IMR-90 (cell line): ENCODE data around the gene SLC7A6OS. TPM values are rescaled to one million over a fixed set of nuclear protein-coding genes. Genes with fewer than 3 reads are reported as not detected.

Experiments used
- ATAC-seq: fragments of 200-7000 bp; cut with Tn5 transposase; 2 replicates; pipeline ENCODE4 v1.9.1; 2020; ENCODE audit warnings: low read depth, mild to moderate bottlenecking, moderate library complexity
- BruUV-seq: library from RNA; stranded (reverse); fragments of 400-500 nt; replicated peaks from 2 replicates; lab custom pipeline; 2021; lab: Mats Ljungman, UMichigan
- CTCF ChIA-PET: fragments of 300-600 bp; formaldehyde crosslinking; extraction: SDS; loops from one replicate; lab custom pipeline; 2021; ENCODE audit warnings: antibody characterized with exemption; lab: Yijun Ruan, JAX
- POLR2A ChIA-PET: fragments of 300-600 bp; sonication (Branson Sonifier 250); formaldehyde crosslinking; loops from one replicate; lab custom pipeline; 2022; ENCODE audit warnings: antibody characterized with exemption; ENCODE audit not compliant: unreplicated experiment; lab: Charles Lee
- DNase-seq: peaks from one replicate; pipeline ENCODE4 v3.0.0; 2013
- H2AFZ ChIP-seq: replicated peaks from 2 replicates; pipeline ENCODE3; 2013; ENCODE audit warnings: low read length, mild to moderate bottlenecking; ENCODE audit not compliant: poor library complexity
- H2AK5ac ChIP-seq: 2 replicates; pipeline ENCODE4 v1.6.1; 2013; ENCODE audit warnings: low read depth, low read length, inconsistent platforms
- H2AK9ac ChIP-seq: replicated peaks from 2 replicates; pipeline ENCODE3; 2013; ENCODE audit warnings: mild to moderate bottlenecking, low read depth, low read length, moderate library complexity; ENCODE audit not compliant: poor library complexity
- H2BK120ac ChIP-seq: 2 replicates; pipeline ENCODE4 v1.6.1; 2013; ENCODE audit warnings: low read depth, low read length, inconsistent platforms
- H2BK15ac ChIP-seq: 3 replicates; pipeline ENCODE4 v1.6.1; 2013; ENCODE audit warnings: low read depth, low read length, inconsistent platforms
- H2BK20ac ChIP-seq: 2 replicates; pipeline ENCODE4 v1.6.1; 2013; ENCODE audit warnings: low read depth, mild to moderate bottlenecking, inconsistent platforms, low read length, moderate library complexity
- H2BK5ac ChIP-seq: 2 replicates; pipeline ENCODE4 v1.6.1; 2013; ENCODE audit warnings: mild to moderate bottlenecking, low read depth, low read length, inconsistent platforms; ENCODE audit not compliant: poor library complexity, severe bottlenecking
- H3K14ac ChIP-seq: replicated peaks from 2 replicates; pipeline ENCODE4 v1.6.1; 2013; ENCODE audit warnings: low read depth, low read length, inconsistent platforms
- H3K18ac ChIP-seq: 2 replicates; pipeline ENCODE4 v1.6.1; 2013; ENCODE audit warnings: low read depth, low read length, control low read depth
- H3K23ac ChIP-seq: 2 replicates; pipeline ENCODE4 v1.6.1; 2013; ENCODE audit warnings: low read depth, low read length, inconsistent platforms
- H3K27ac ChIP-seq: 2 replicates; pipeline ENCODE4 v1.5.1; 2013; ENCODE audit warnings: mild to moderate bottlenecking, control low read depth, low read length; ENCODE audit not compliant: insufficient read depth
- H3K27me3 ChIP-seq: 2 replicates; pipeline ENCODE4 v1.6.1; 2013; ENCODE audit warnings: low read length; ENCODE audit not compliant: control insufficient read depth, insufficient read depth
- H3K36me3 ChIP-seq: 2 replicates; pipeline ENCODE4 v1.6.1; 2013; ENCODE audit warnings: low read length, mixed read lengths; ENCODE audit not compliant: control insufficient read depth, insufficient read depth
- H3K4ac ChIP-seq: 2 replicates; pipeline ENCODE4 v1.6.1; 2013; ENCODE audit warnings: low read depth, low read length, inconsistent platforms
- H3K4me1 ChIP-seq: 2 replicates; pipeline ENCODE4 v1.6.1; 2013; ENCODE audit warnings: low read length, mixed read lengths; ENCODE audit not compliant: control insufficient read depth, insufficient read depth
- H3K4me2 ChIP-seq: 2 replicates; pipeline ENCODE4 v1.6.1; 2013; ENCODE audit warnings: low read depth, mild to moderate bottlenecking, control low read depth, low read length, moderate library complexity
- H3K4me3 ChIP-seq: 2 replicates; pipeline ENCODE4 v1.5.1; 2013; ENCODE audit warnings: low read depth, mild to moderate bottlenecking, control low read depth, low read length, moderate library complexity; ENCODE audit not compliant: insufficient read depth
- H3K56ac ChIP-seq: 2 replicates; pipeline ENCODE4 v1.6.1; 2013; ENCODE audit warnings: low read length, inconsistent platforms; ENCODE audit not compliant: insufficient read depth; ENCODE audit errors: extremely low read depth
- H3K79me1 ChIP-seq, 2 experiments: 2 replicates each; pipeline ENCODE4 v1.6.1; 2013; ENCODE audit warnings: low read length in 2 of 2, inconsistent platforms in 1 of 2, low read depth in 1 of 2
- H3K9ac ChIP-seq: 2 replicates; pipeline ENCODE4 v1.6.1; 2013; ENCODE audit warnings: low read depth, low read length, control low read depth
- H3K9me1 ChIP-seq: 2 replicates; pipeline ENCODE4 v1.6.1; 2013; ENCODE audit warnings: low read length, inconsistent platforms; ENCODE audit not compliant: insufficient read depth
- H3K9me3 ChIP-seq: 2 replicates; pipeline ENCODE4 v1.6.1; 2013; ENCODE audit warnings: low read length; ENCODE audit not compliant: control insufficient read depth, insufficient read depth
- H4K20me1 ChIP-seq: 2 replicates; pipeline ENCODE4 v1.6.1; 2013; ENCODE audit warnings: low read length, inconsistent platforms; ENCODE audit not compliant: insufficient read depth
- H4K5ac ChIP-seq: 2 replicates; pipeline ENCODE4 v1.6.1; 2013; ENCODE audit warnings: mild to moderate bottlenecking, low read depth, low read length, control low read depth
- H4K8ac ChIP-seq, 2 experiments: 2 replicates each; pipeline ENCODE4 v1.6.1; 2013; ENCODE audit warnings: low read depth in 2 of 2, low read length in 2 of 2, control low read depth in 1 of 2, inconsistent platforms in 1 of 2
- H4K91ac ChIP-seq: 2 replicates; pipeline ENCODE4 v1.6.1; 2013; ENCODE audit warnings: low read depth, low read length, inconsistent platforms; ENCODE audit not compliant: insufficient read depth
- NFE2L2 ChIP-seq: fragments of 150-350 bp; IDR thresholded peaks from 2 replicates; pipeline ENCODE4 v1.6.1; 2016; ENCODE audit warnings: low read depth, mild to moderate bottlenecking, low read length
- WGBS, 2 experiments: methylation state at CpG; one replicate each; pipeline versions ENCODE4 v1.1.5 to v1.1.7; 2013; ENCODE audit warnings: missing lambda C conversion rate in 2 of 2; ENCODE audit not compliant: insufficient read length in 1 of 2; ENCODE audit errors: extremely low coverage in 2 of 2; 5-methylcytosine and 5-hydroxymethylcytosine counted together
- dilution Hi-C: fragments of 300-500 bp; cut with HindIII; formaldehyde crosslinking; loops from one replicate; pipeline ENCODE4 v1.14.3; 2018; ENCODE audit warnings: low sequenced_read_pairs; ENCODE audit not compliant: unreplicated experiment
- in situ Hi-C: fragments of 300-500 bp; cut with MboI; formaldehyde crosslinking; loops from 3 replicates; pipeline ENCODE4 v1.14.3; 2019; ENCODE audit warnings: low sequenced_read_pairs, inconsistent platforms, mixed read lengths
- intact Hi-C: fragments of 100-400 bp; cut with micrococcal nuclease; formaldehyde crosslinking; loops from 2 replicates; pipeline ENCODE4 v1.10.0; 2022
- polyA plus RNA-seq, 3 experiments: library from polyadenylated mRNA; depleted of rRNA; stranded (reverse); fragments of >200 nt; gene quantifications; 2 replicates each; pipeline ENCODE4 v1.2.3, GENCODE V29; 2012; ENCODE audit warnings: low replicate concordance in 1 of 3
- total RNA-seq: library from RNA; depleted of rRNA; stranded (reverse); fragments of >200 nt; gene quantifications from 2 replicates; pipeline ENCODE4 v1.2.3, GENCODE V29; 2012

SLC7A6OS gene
- total and polyA plus RNA-seq, 2 of the 4 experiments (the other 2 are of a cell fraction), result 6.8 to 8.4 TPM

GRCh38 chr16:68324780-68325357 is 14.1 kb upstream of the SLC7A6OS start:
- Histone ChIP-seq H3K9ac (no peak overlapping the region), H3K4me2 (no peak overlapping the region), H4K8ac (no peak overlapping the region), H3K4me1 (no peaks in the 10 kb centered on the region), H4K5ac (no peak overlapping the region), H4K20me1 (no peaks in the 10 kb centered on the region), H2BK15ac (no peak overlapping the region), H3K14ac (no peak overlapping the region), H3K9me3 (no peaks in the 10 kb centered on the region), H2BK20ac (no peak overlapping the region), H3K56ac (no peak overlapping the region), H3K18ac (no peak overlapping the region), H2AK5ac (no peak overlapping the region), H3K79me1 (no peaks in the 10 kb centered on the region), H3K27ac (no peak overlapping the region), H3K23ac (no peak overlapping the region), H2BK5ac (no peak overlapping the region), H2AK9ac (no peak overlapping the region), H2BK120ac (no peak overlapping the region), H4K91ac (no peak overlapping the region), H3K4me3 (no peak overlapping the region), H3K27me3 (no peaks in the 10 kb centered on the region), H3K9me1 (no peaks in the 10 kb centered on the region), H3K36me3 (peaks cover 18% of the 10 kb centered on the region), H3K4ac (no peak overlapping the region), H2AFZ (no peak overlapping the region)
- ChIA-PET POLR2A (no interaction called here), CTCF (no interaction called here)
- in situ Hi-C loops, result loop anchor here (5.0 kb wide), 1 partner anchor 63 kb away; the partner anchor contains the start of gene SLC7A6
- DNase-seq, result no peak
- WGBS, 2 experiments, result 96% methylated on average over 4 of the region's 8 CpGs; no CpG with 5 or more reads in 1 of the 2 experiments
- no peak for TF ChIP-seq NFE2L2
- ATAC-seq, result no peak
- dilution Hi-C loops, result no loop called here
- no TSS peak for BruUV-seq
- intact Hi-C loops, result loop anchor here (10.0 kb wide), 1 partner anchor 240 kb away; the partner anchor contains the start of gene NFATC3
